Lower leg skin (tissue), 4 donors: ENCODE measurements around the gene VAMP8. TPM values are rescaled to one million over a fixed set of nuclear protein-coding genes. Genes with fewer than 3 reads are reported as not detected.

Experiments
- DNase-seq, 2 donors: peaks; one replicate each; pipeline ENCODE4 v3.0.0-alpha.2; 2019; ENCODE audit warnings: low spot score in 2 of 2
- H3K4me3 ChIP-seq: fragments of 200-600 bp; sonication (generic); 2 replicates; pipeline ENCODE4 v1.5.1; 2017; ENCODE audit warnings: mild to moderate bottlenecking, low read depth; ENCODE audit not compliant: poor library complexity, severe bottlenecking
- CTCF ChIP-seq, 3 donors: fragments of 450-650 bp; IDR thresholded peaks; one replicate each; pipeline ENCODE4 v1.5.1; 2016; ENCODE audit warnings: antibody characterized with exemption in 3 of 3, mild to moderate bottlenecking in 3 of 3, moderate library complexity in 2 of 3
- POLR2A ChIP-seq, 2 donors: fragments of 450-650 bp; IDR thresholded peaks; one replicate each; pipeline ENCODE4 v1.6.1; 2016 to 2017; ENCODE audit warnings: antibody characterized with exemption in 2 of 2, mild to moderate bottlenecking in 1 of 2, moderate library complexity in 1 of 2
- WGBS, 2 donors: methylation state at CpG; one replicate each; pipeline ENCODE4 v1.1.5; 2018; 5-methylcytosine and 5-hydroxymethylcytosine counted together
- intact Hi-C: fragments of 100-400 bp; cut with DNase I; formaldehyde crosslinking; loops from one replicate; pipeline ENCODE4 v1.15.0; 2023; ENCODE audit warnings: low total_unique reads
- total RNA-seq, 4 donors: library from RNA; depleted of rRNA; stranded (reverse); fragments of >200 nt; gene quantifications; one replicate each; pipeline ENCODE4 v1.1.0, GENCODE V29; 2016

VAMP8 gene
- total RNA-seq, 4 donors from 2014 or later = 88.3 to 207 (median 113) TPM

GRCh38 chr2:85628658-85629057 lies 51.3 kb downstream of the VAMP8 start:
- TF ChIP-seq POLR2A (IDR thresholded peaks at IDR 0.05) (no peak), CTCF (IDR thresholded peaks at IDR 0.05) (no peak)
- H3K4me3 ChIP-seq = no peak overlapping the region
- WGBS, 2 donors = 83 to 87% methylated on average over 2 of the region's 2 CpGs
- DNase-seq = no peak
- intact Hi-C loops = no loop called here

- no peak overlapping the region for H3K4me3 ChIP-seq
- TF ChIP-seq POLR2A (IDR thresholded peaks at IDR 0.05) (no peak), CTCF (IDR thresholded peaks at IDR 0.05) (no peak)
- DNase-seq = no peak
- intact Hi-C loops = no loop called here
- 95% methylated on average over 3 of the region's 3 CpGs for WGBS, 2 donors
Observed at GRCh38 chr2:85631316-85631715, 53.9 kb downstream of the VAMP8 start.

Other genes starting within 250 kb of the VAMP8 start
- gene TGOLN2, start 249.6 kb upstream of the VAMP8 start, total RNA-seq = 10 to 100 TPM; 57.3 to 90.4 (median 82.3) TPM
- 100 to 1,000 TPM in 2 of 4 donors, 10 to 100 TPM in 2; 86.2 to 121 (median 101) TPM for gene RETSAT, start 223.1 kb upstream of the VAMP8 start, total RNA-seq
- gene ELMOD3, start 222.8 kb upstream of the VAMP8 start, total RNA-seq = 10 to 100 TPM; 10.0 to 26.1 (median 23.5) TPM
- gene CAPG, start 167.2 kb upstream of the VAMP8 start, total RNA-seq = 100 to 1,000 TPM; 177 to 272 (median 232) TPM
- gene SH2D6, start 158.9 kb upstream of the VAMP8 start, total RNA-seq = not detected
- 10 to 100 TPM; 71.2 to 96.4 (median 83.0) TPM for gene MAT2A, start 38.4 kb upstream of the VAMP8 start, total RNA-seq
- 10 to 100 TPM; 15.8 to 37.1 (median 25.8) TPM for gene GGCX, start 16.1 kb upstream of the VAMP8 start, total RNA-seq
- gene VAMP5, start 6.8 kb downstream of the VAMP8 start, total RNA-seq = 10 to 100 TPM; 10.1 to 35.6 (median 14.0) TPM
- gene RNF181, start 18.2 kb downstream of the VAMP8 start, total RNA-seq = 100 to 1,000 TPM in 3 of 4 donors, 10 to 100 TPM in 1; 63.1 to 114 (median 107) TPM
- 10 to 100 TPM in 2 of 4 donors, 1 to 10 TPM in 2; 5.8 to 13.7 (median 9.5) TPM for gene TMEM150A, start 25.1 kb downstream of the VAMP8 start, total RNA-seq
- 10 to 100 TPM; 15.1 to 41.1 (median 19.0) TPM for gene C2orf68, start 34.5 kb downstream of the VAMP8 start, total RNA-seq
- 100 to 1,000 TPM in 1 of 4 donors, 10 to 100 TPM in 3; 45.6 to 160 (median 67.9) TPM for gene USP39, start 38.6 kb downstream of the VAMP8 start, total RNA-seq
- gene SFTPB, start 90.6 kb downstream of the VAMP8 start, total RNA-seq = not detected
- 1 to 10 TPM in 2 of 4 donors, under 1 TPM in 1, not detected in 1; 0.42 to 3.6 (median 1.3) TPM for gene GNLY, start 116.8 kb downstream of the VAMP8 start, total RNA-seq
- 10 to 100 TPM; 27.3 to 79.8 (median 33.7) TPM for gene ATOH8, start 176.4 kb downstream of the VAMP8 start, total RNA-seq